NB4 (cell line): ENCODE data around the gene MDH2.

ENCODE experiments used
- DNase-seq: peaks from one replicate; pipeline ENCODE4 v3.0.0; 2010; ENCODE audit warnings: low read depth
- H3K4me3 ChIP-seq: one replicate; pipeline ENCODE4 v1.5.1; 2011; ENCODE audit warnings: mild to moderate bottlenecking, low read depth, low read length, moderate library complexity
- MYC ChIP-seq: IDR thresholded peaks from 2 replicates; pipeline ENCODE4 v1.6.1; 2011; ENCODE audit warnings: low read depth, low read length
- POLR2A ChIP-seq: IDR thresholded peaks from 2 replicates; pipeline ENCODE4 v1.6.1; 2011; ENCODE audit warnings: mild to moderate bottlenecking; ENCODE audit not compliant: insufficient read length; ENCODE audit errors: extremely low read depth
- TF ChIP-seq, protein P1 (sequence below): IDR thresholded peaks from one replicate; pipeline ENCODE4 v1.5.1; 2012; ENCODE audit warnings: low read depth, low read length
- TF ChIP-seq, protein P2 (sequence below): IDR thresholded peaks from 2 replicates; pipeline ENCODE4 v1.6.1; 2011; ENCODE audit warnings: low read depth, low read length

Gene MDH2

DNA sequence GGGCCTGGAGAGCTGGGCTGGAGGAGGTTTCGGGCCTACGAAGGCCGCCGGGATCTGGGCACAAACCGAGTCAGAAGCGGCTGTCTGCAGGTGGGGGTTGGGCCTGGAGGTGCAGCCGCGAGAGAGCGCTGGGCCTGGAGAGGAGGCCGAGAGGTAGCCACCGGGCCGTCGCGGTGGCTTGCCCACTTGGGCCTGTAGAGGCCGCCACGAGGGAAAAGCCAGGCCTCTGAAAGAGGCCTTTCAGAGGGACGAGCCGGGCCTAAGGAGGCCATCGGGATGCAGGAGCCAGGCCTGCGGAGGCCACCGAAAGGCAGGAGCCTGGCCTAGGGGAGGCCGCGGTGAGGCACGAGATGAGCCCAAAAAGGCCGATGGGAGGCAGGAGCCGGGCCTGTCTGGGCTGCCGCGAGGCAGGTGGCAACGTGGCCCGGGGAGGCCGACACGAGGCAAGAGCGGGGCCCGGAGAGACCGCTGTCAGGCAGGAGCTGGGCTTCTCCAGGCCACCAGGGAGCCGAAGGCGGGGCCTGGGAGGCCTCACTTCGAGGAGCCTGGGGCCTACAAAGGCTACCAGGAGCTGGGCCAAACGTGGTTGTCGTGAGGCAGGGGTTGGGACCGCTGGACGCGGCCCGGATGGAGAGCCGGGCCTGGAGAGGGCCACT lies 25.6 kb downstream of the MDH2 start:
- DNase-seq, result peak; percentile 1
- no peak overlapping the region for H3K4me3 ChIP-seq
- TF ChIP-seq, protein P1, sequence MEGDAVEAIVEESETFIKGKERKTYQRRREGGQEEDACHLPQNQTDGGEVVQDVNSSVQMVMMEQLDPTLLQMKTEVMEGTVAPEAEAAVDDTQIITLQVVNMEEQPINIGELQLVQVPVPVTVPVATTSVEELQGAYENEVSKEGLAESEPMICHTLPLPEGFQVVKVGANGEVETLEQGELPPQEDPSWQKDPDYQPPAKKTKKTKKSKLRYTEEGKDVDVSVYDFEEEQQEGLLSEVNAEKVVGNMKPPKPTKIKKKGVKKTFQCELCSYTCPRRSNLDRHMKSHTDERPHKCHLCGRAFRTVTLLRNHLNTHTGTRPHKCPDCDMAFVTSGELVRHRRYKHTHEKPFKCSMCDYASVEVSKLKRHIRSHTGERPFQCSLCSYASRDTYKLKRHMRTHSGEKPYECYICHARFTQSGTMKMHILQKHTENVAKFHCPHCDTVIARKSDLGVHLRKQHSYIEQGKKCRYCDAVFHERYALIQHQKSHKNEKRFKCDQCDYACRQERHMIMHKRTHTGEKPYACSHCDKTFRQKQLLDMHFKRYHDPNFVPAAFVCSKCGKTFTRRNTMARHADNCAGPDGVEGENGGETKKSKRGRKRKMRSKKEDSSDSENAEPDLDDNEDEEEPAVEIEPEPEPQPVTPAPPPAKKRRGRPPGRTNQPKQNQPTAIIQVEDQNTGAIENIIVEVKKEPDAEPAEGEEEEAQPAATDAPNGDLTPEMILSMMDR, result no peak
- TF ChIP-seq MYC, result no peak
- no peak for TF ChIP-seq POLR2A
- TF ChIP-seq, protein P2, sequence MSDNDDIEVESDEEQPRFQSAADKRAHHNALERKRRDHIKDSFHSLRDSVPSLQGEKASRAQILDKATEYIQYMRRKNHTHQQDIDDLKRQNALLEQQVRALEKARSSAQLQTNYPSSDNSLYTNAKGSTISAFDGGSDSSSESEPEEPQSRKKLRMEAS, result no peak

DNA sequence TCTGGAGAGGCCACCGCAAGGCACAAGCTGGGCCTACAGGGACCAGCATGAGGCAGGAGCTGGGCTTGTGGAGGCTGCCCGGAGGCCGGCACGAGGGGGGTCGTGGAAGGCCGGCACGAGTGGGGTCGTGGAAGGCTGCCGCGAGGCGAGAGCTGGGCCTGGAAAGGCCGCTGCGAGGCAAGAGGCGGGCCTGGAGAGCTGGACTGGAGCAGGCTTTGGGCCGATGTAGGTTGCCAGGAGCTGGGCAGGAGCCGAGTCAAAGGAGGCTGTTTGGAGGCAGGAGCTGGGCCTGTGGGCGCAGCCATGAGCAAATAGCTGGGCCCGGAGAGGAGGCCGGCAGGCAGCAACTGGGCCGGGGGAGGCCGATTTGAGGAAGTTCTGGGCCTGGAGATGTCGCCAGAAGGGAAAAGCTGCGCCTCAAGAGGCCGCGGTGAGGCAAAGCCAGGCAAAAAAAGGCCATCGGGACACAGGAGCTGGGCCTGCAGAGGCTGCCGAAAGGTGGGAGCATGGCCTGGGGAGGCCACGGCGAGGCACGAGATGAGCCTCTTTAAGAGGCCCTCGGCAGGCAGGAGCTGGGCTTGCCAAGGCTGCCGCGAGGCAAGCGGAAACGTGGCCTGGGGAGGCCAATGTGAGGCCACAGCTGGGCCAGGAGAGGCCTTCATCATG lies 26.5 kb downstream of the MDH2 start:
- TF ChIP-seq, protein P1, result no peak
- no peak overlapping the region for H3K4me3 ChIP-seq
- DNase-seq, result peak; percentile 53

DNA sequence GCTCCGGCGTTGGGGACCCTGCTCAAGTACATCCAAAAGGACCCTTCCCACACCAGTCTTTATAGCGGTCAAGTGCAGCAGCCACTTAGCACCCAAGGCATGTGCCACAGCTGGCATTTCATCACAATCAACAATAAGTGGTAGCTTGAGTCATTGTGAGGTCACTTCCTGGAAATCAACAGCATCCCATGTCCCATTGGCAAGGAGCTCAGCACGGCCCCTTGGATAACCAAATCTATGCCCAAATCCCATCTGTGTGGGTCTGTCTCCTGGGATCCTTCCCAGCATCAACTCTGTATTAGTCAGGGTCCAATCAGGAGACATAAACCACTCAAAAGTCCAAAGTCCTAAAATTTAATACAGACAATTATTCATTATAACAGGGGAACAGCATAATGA lies 27.1 kb downstream of the MDH2 start:
- DNase-seq, result peak; percentile 37
- no peak for TF ChIP-seq POLR2A
- TF ChIP-seq, protein P2, result no peak
- TF ChIP-seq, protein P1, result no peak
- no peak for TF ChIP-seq MYC
- H3K4me3 ChIP-seq, result no peak overlapping the region

DNA sequence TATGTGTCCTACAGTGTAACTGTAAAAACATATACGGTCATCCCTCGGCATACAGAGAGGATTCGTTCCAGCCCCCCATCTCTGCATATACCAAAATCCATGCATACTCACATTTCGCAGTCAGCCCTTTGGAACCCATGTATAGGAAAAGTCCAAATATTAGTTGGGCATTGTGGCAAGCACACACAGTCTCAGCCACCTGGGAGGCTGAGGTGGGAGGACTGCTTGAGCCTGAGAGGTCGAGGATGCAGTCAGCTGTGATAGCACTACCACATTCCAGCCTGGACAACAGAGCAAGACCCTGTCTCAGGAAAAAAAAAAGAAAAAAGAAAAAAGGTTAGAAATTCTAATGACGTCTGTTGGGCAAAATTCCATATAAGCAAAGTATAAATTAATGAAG lies 29.1 kb downstream of the MDH2 start:
- no peak for DNase-seq
- no peak overlapping the region for H3K4me3 ChIP-seq
- TF ChIP-seq, protein P1, result no peak
- TF ChIP-seq POLR2A (no peak), MYC (no peak)
- TF ChIP-seq, protein P2, result no peak

DNA sequence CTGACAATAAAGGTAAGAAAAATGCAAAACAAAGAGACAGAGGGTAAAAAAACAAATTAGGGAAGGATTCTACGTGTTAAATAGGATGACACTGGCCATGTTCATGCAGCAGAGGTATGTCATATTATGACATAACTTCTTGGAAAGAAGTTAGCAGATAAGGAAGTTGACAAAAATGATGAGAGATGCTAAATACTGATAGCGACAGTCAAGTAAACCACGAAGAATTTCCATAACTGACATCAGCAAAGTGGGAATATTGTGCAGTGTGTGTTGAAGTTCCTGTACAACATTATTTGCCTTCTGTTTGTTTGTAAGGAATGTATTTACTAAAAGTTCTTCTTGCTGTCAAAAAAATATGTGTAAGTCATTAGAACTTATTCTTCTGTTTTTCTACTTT lies 29.5 kb downstream of the MDH2 start:
- TF ChIP-seq, protein P1, result no peak
- TF ChIP-seq POLR2A (no peak), MYC (no peak)
- TF ChIP-seq, protein P2, result no peak
- peak; percentile 58 for DNase-seq
- no peak overlapping the region for H3K4me3 ChIP-seq
